Chondrocyte (in vitro differentiated cells): Measurements from ENCODE around the gene BLID. TPM values are rescaled to one million over a fixed set of nuclear protein-coding genes. Genes with fewer than 3 reads are reported as not detected.

ENCODE experiments used
- DNase-seq: peaks from one replicate; pipeline ENCODE4 v3.0.0; 2021; ENCODE audit warnings: mixed read lengths, low spot score
- H3K27ac Mint-ChIP-seq: one replicate; pipeline ENCODE4 v1.8.0; 2021; ENCODE audit warnings: mild to moderate bottlenecking, moderate library complexity, mixed read lengths; ENCODE audit not compliant: unreplicated experiment
- H3K27me3 Mint-ChIP-seq: 2 replicates; pipeline ENCODE4 v1.8.0; 2021; ENCODE audit warnings: low read depth, mixed read lengths
- H3K36me3 Mint-ChIP-seq: 2 replicates; pipeline ENCODE4 v1.8.0; 2021; ENCODE audit warnings: low read depth, mixed read lengths
- H3K4me1 Mint-ChIP-seq: 2 replicates; pipeline ENCODE4 v1.8.0; 2021; ENCODE audit warnings: low read depth, mild to moderate bottlenecking, mixed read lengths
- H3K4me3 Mint-ChIP-seq: one replicate; pipeline ENCODE4 v1.8.0; 2021; ENCODE audit warnings: mild to moderate bottlenecking, moderate library complexity, mixed read lengths; ENCODE audit not compliant: unreplicated experiment
- H3K9me3 Mint-ChIP-seq: 2 replicates; pipeline ENCODE4 v1.8.0; 2021; ENCODE audit warnings: low read depth, mixed read lengths
- CTCF ChIP-seq: fragments of 200-600 bp; sonication (generic); IDR thresholded peaks from 2 replicates; pipeline ENCODE4 v1.5.0; 2021; ENCODE audit warnings: antibody characterized with exemption, mild to moderate bottlenecking, moderate library complexity
- long read RNA-seq: library from polyadenylated mRNA; stranded (forward); transcript quantifications from one replicate; pipeline ENCODE4 v2.0.0, GENCODE V29; 2021
- total RNA-seq: library from RNA; stranded (reverse); gene quantifications from 3 replicates; pipeline ENCODE4 v1.2.1, GENCODE V29; 2021

BLID gene
- 0.35 to 0.68 TPM (median 0.41 TPM) in 3 replicates for total RNA-seq
- long read RNA-seq, result 0 reads

GRCh38 chr11:122115524-122116379, at the start of gene BLID:
Gene BLID (minus strand): TSS chr11:122116215. CDS start chr11:122115922, 293 bp downstream.
- peak; percentile 75 for TF ChIP-seq CTCF
- H3K36me3 Mint-ChIP-seq, result peaks cover 2% of the 10 kb centered on the region
- no peak within 1 kb of the TSS for H3K27ac Mint-ChIP-seq
- H3K9me3 Mint-ChIP-seq, result no peaks in the 10 kb centered on the region
- DNase-seq, result no peak
- H3K4me1 Mint-ChIP-seq, result peaks cover 27% of the 10 kb centered on the region
- no peaks in the 10 kb centered on the region for H3K27me3 Mint-ChIP-seq
- no peak within 1 kb of the TSS for H3K4me3 Mint-ChIP-seq

- Mint-ChIP-seq H3K27ac (no peak overlapping the region), H3K36me3 (no peaks in the 10 kb centered on the region), H3K4me1 (peaks cover 85% of the 10 kb centered on the region), H3K9me3 (no peaks in the 10 kb centered on the region), H3K4me3 (no peak overlapping the region), H3K27me3 (no peaks in the 10 kb centered on the region)
- DNase-seq, result no peak
- TF ChIP-seq CTCF, result no peak
Measured at GRCh38 chr11:122163053-122163819, 47.2 kb upstream of the BLID start.

GRCh38 chr11:122162095-122162494, 46.1 kb upstream of the BLID start:
- no peak for TF ChIP-seq CTCF
- DNase-seq, result no peak
- Mint-ChIP-seq H3K27ac (no peak overlapping the region), H3K4me1 (peaks cover 89% of the 10 kb centered on the region), H3K9me3 (no peaks in the 10 kb centered on the region), H3K4me3 (no peak overlapping the region), H3K27me3 (no peaks in the 10 kb centered on the region), H3K36me3 (no peaks in the 10 kb centered on the region)

- no peak overlapping the region for H3K4me3 Mint-ChIP-seq
- no peaks in the 10 kb centered on the region for H3K9me3 Mint-ChIP-seq
- peaks cover 93% of the 10 kb centered on the region for H3K4me1 Mint-ChIP-seq
- no peak for DNase-seq
- no peak overlapping the region for H3K27ac Mint-ChIP-seq
- no peaks in the 10 kb centered on the region for H3K27me3 Mint-ChIP-seq
- no peaks in the 10 kb centered on the region for H3K36me3 Mint-ChIP-seq
- TF ChIP-seq CTCF, result no peak
Measured at GRCh38 chr11:122160841-122161590, 45.0 kb upstream of the BLID start.

- peaks cover 83% of the 10 kb centered on the region for H3K4me1 Mint-ChIP-seq
- H3K4me3 Mint-ChIP-seq, result no peak overlapping the region
- H3K27ac Mint-ChIP-seq, result peak overlapping the region; percentile 84
- no peak for TF ChIP-seq CTCF
- no peak for DNase-seq
- H3K27me3 Mint-ChIP-seq, result no peaks in the 10 kb centered on the region
- H3K36me3 Mint-ChIP-seq, result no peaks in the 10 kb centered on the region
- no peaks in the 10 kb centered on the region for H3K9me3 Mint-ChIP-seq
Measured at GRCh38 chr11:122159861-122160260, 43.8 kb upstream of the BLID start.
